ENCODE measurements around the gene IDH2.
"Not testable (repeated sequence)": the region's sequence is repeated elsewhere in the genome, so short reads cannot be mapped to it uniquely, and the experiment has no call there.

IDH2 gene

GRCh38 chr15:90074023-90074422, 28.2 kb downstream of the IDH2 start:
- TF ChIP-seq CTCF (conservative IDR thresholded peaks at IDR 0.05) (no peak), ZFX (IDR thresholded peaks at IDR 0.05) (no peak)
- no peak overlapping the region for H3K27ac ChIP-seq

GRCh38 chr15:90072978-90073640, 29.2 kb downstream of the IDH2 start:
- no peak overlapping the region for H3K27ac ChIP-seq
- TF ChIP-seq CTCF (conservative IDR thresholded peaks at IDR 0.05), result no peak
- TF ChIP-seq ZFX (IDR thresholded peaks at IDR 0.05), result no peak

- no peak overlapping the region for H3K27ac ChIP-seq
- TF ChIP-seq CTCF (conservative IDR thresholded peaks at IDR 0.05) (peak; percentile 87), ZFX (IDR thresholded peaks at IDR 0.05) (no peak)
Observed at GRCh38 chr15:90071220-90071807, 31.0 kb downstream of the IDH2 start.

- H3K27ac ChIP-seq, result not testable (repeated sequence)
Observed at GRCh38 chr15:90070623-90071022, 31.6 kb downstream of the IDH2 start.

GRCh38 chr15:90067953-90068606, 34.2 kb downstream of the IDH2 start:
- TF ChIP-seq ZFX (IDR thresholded peaks at IDR 0.05) (no peak), CTCF (conservative IDR thresholded peaks at IDR 0.05) (no peak)
- H3K27ac ChIP-seq, result no peak overlapping the region

GRCh38 chr15:90067181-90067952, 34.9 kb downstream of the IDH2 start:
- no peak overlapping the region for H3K27ac ChIP-seq
- no peak for TF ChIP-seq CTCF (conservative IDR thresholded peaks at IDR 0.05)
- no peak for TF ChIP-seq ZFX (IDR thresholded peaks at IDR 0.05)

- no peak for TF ChIP-seq CTCF (conservative IDR thresholded peaks at IDR 0.05)
- TF ChIP-seq ZFX (IDR thresholded peaks at IDR 0.05), result no peak
- no peak overlapping the region for H3K27ac ChIP-seq
Observed at GRCh38 chr15:90065682-90066049, 36.6 kb downstream of the IDH2 start.
